HG02588 (cell line): ENCODE data around the gene DENND2A.

Source experiments
- ATAC-seq: cut with Tn5 transposase; IDR thresholded peaks from one replicate; pipeline ENCODE4 v1.9.1; 2021; ENCODE audit warnings: mild to moderate bottlenecking, moderate library complexity; ENCODE audit not compliant: unreplicated experiment

Gene DENND2A

DNA sequence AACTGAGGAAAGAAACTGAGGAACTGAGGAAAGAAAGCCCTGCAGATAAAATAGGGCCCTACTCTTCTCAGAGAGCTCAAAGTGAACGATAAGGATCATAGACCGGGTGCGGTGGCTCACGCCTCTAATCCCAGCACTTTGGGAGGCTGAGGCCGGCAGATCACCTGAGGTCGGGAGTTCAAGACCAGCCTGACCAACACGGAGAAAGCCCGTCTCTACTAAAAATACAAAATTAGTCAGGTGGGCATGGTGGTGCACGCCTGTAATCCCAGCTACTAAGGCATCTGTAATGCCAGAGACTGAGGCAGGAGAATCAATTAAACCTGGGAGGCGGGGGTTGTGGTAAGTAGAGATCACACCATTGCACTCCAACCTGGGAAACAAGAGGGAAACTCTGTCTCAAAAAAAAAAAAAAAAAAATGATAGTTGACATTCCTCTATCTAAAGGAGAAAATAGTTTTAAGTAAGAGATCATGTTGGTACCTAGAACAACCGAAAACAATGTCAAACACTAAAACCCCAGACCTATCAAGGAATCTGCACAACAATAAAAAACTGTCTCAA, 163.8 kb downstream of the DENND2A start:
- ATAC-seq, result no peak

GRCh38 chr7:140475747-140476333, 164.8 kb downstream of the DENND2A start:
- ATAC-seq, result no peak
